AG08396 (cell line): ENCODE data around the gene HSPB9.
"Not testable (repeated sequence)": the region's sequence is repeated elsewhere in the genome, so short reads cannot be mapped to it uniquely, and the experiment has no call there.

ENCODE experiments used
- DNase-seq: peaks from one replicate; pipeline ENCODE4 v3.0.0; 2012; ENCODE audit warnings: low spot score, mixed read lengths

Gene HSPB9

DNA sequence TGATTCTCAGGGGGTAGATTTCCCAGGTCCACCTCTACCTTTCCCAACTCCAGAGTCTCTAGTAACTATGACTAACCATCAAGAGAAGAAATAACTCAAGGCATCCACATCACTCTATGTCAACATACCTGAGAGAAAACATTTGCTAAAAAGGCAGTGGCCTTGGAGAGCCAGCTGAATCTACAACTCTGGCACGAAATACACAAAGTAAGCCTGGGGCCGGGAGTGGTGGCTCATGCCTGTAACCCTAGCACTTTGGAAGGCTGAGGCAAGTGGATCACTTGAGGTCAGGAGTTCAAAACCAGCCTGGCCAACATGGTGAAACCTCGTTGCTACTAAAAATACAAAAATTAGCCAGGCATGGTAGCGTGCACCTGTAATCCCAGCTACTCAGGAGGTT, 20.5 kb downstream of the HSPB9 start:
- not testable (repeated sequence) for DNase-seq

DNA sequence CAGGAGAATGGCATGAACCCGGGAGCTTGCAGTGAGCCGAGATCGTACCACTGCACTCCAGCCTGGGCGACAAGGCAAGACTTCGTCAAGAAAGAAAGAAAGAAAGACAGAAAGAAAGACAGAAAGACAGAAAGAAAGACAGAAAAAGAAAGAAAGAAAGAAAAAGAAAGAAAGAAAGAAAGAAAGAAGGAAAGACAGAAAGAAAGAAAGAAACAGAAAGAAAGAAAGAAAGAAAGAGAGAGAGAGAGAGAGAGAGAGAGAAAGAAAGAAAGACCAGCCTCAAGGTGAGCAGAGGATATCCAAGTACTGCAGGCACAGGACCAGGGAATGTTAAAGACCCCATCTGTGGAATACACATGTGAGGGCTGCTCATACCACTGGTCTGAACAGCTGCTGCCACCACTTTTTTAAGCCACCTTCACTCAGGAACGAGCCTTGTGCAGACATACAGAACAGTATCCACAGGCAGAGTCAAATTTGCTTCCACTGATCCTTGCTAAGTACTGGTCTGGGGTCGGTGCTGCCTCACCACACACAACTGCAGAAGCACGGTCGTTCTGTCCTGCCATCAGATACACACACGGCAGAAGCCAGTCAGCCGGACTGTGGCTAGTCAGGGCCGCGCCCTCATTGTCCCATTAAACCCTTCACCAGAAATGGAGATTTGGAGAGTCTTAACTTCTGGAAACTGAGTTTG, 24.5 kb downstream of the HSPB9 start:
- DNase-seq, result no peak

- DNase-seq, result no peak
Observed at GRCh38 chr17:42153919-42154742, 31.5 kb downstream of the HSPB9 start.

GRCh38 chr17:42155614-42156045, 33.0 kb downstream of the HSPB9 start:
- DNase-seq, result no peak

DNA sequence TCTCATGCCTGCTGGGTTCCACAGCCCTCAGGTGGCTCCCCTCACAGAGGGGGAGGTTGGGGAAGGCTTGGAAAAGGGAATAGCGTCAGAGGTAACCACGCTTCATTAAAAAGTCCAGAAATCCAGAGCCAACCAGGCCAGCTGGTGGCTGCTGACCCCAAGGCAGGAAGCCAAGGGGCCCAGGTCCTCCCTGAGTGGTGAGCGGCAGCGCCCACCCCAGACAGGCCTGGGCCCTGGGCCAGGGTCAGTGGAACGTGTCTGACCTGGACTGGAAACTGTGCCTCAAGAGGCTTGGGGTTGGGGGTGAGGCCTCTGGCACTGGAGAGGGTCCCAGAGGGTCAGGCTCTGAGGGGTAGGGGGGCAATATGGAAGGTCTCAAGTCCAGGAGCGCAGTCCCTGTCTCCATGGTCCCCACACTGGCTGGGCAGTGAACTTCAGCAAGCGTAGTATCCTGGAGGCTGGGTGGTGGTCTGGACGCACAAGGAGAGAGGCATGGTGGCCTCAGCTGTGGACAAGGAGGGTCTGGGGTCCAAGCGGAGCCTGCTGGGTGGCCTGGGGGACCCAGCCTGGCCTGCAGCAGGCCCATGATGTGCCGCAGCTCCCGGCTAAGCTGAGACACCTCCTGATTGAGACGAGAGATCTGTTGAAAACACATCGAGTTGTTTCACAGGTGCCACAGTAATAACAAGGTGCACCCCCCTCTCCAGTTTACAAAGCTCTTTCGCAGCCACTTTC, 37.4 kb downstream of the HSPB9 start:
- no peak for DNase-seq

GRCh38 chr17:42160531-42160910, 37.9 kb downstream of the HSPB9 start:
- DNase-seq, result no peak

- no peak for DNase-seq
Observed at GRCh38 chr17:42163113-42163512, 40.5 kb downstream of the HSPB9 start.

GRCh38 chr17:42163696-42164407, 41.2 kb downstream of the HSPB9 start:
- no peak for DNase-seq

DNA sequence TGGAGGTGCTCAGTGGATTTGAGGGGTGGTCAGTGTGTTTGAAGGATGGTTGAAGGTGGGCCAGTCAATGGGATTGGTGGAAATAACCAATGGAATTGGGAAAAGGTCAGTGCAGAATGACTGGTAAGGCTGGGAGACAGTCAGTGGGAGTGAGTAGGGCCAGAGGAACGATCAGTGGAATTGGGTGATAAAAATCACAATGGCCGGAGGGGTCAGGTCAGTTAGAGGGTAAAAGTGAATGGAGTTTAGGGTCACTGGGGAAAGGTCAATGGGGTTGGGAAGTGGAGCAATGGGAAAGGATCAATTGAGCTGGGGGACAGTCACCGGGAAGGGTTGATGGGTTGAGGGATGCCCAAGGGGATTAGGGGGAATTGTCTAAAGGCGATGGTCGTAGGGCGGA, 43.1 kb downstream of the HSPB9 start:
- no peak for DNase-seq

GRCh38 chr17:42166196-42166763, 43.7 kb downstream of the HSPB9 start:
- no peak for DNase-seq

GRCh38 chr17:42167807-42168206, 45.2 kb downstream of the HSPB9 start:
- no peak for DNase-seq

DNA sequence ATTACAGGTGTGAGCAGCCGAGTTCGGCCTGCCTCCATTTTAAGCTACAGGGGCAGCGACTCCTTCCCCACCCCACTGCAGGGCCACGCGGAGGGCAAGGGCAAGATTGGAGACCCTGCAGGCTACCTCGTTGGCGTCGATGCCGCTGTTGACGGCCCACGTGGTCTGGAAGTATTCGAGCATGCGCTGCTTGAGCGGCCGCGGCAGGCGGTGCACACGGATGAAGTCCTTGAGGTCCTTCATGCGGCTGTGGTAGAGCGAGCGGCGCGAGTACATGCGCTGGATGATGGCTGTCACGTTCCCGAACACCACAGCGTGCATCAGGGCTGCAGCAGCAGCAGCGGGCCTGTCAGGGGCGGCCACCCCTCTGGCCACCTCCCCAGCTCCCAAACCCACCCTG, 46.7 kb downstream of the HSPB9 start:
- no peak for DNase-seq

DNA sequence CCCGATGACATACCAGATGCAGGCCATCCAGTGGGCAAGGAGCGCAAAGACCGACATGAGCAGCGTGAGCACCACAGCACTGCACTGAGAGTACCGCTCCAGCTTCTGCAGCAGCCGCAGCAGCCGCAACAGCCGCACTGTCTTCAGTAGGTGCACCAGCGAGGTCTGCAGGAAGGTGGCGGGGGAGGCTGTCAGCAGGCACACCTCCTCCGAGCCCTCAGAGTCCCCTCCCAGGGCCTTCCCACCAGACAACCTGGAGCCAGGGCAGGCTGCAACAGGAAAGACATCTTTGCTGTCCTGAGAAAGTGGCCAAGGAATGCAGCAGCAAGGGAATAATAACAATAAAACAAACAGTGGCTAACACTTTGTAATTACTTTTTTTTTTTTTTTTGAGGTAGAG, 49.2 kb downstream of the HSPB9 start:
- no peak for DNase-seq
